Endothelial cell of umbilical vein (primary cell): Measurements from ENCODE around the gene UBASH3A. TPM values are rescaled to one million over a fixed set of nuclear protein-coding genes. Genes with fewer than 3 reads are reported as not detected.

Source experiments
- BruUV-seq: library from RNA; stranded (reverse); fragments of 400-500 nt; replicated peaks from 2 replicates; lab custom pipeline; 2021; lab: Mats Ljungman, UMichigan
- CTCF ChIA-PET: fragments of 300-600, 350-600 bp; sonication (Branson Sonifier 250); formaldehyde crosslinking; loops from one replicate; lab custom pipeline; 2021; ENCODE audit warnings: antibody characterized with exemption, inconsistent platforms; lab: Charles Lee
- POLR2A ChIA-PET: fragments of 300-600, 350-600 bp; sonication (Branson Sonifier 250); formaldehyde crosslinking; loops from one replicate; lab custom pipeline; 2021; ENCODE audit warnings: antibody characterized with exemption, inconsistent platforms; lab: Charles Lee
- DNase-seq: peaks from one replicate; pipeline ENCODE4 v3.0.0-alpha.2; 2011; ENCODE audit warnings: low read depth, low spot score
- FAIRE-seq: peaks from 2 replicates; lab custom pipeline; 2011; peaks lifted over from hg19 to GRCh38; lab: Jason Lieb, UNC
- H2AFZ ChIP-seq: 2 replicates; pipeline ENCODE4 v1.6.0; 2012; ENCODE audit warnings: low read depth, low read length, control low read depth, inconsistent platforms
- H3K27ac ChIP-seq: 2 replicates; pipeline ENCODE4 v1.5.1; 2011; ENCODE audit warnings: low read depth, mild to moderate bottlenecking, control low read depth, low read length, moderate library complexity; ENCODE audit not compliant: insufficient read depth
- H3K27me3 ChIP-seq, 2 experiments: 2 replicates each; pipeline versions ENCODE4 v1.6.0 to v1.6.1; 2011; ENCODE audit warnings: low read length in 2 of 2, mixed read lengths in 1 of 2; ENCODE audit not compliant: control insufficient read depth in 2 of 2, insufficient read depth in 2 of 2
- H3K36me3 ChIP-seq, 2 experiments: 2 replicates in 1 of 2; 3 replicates in 1 of 2; pipeline ENCODE4 v1.5.1; 2011; ENCODE audit warnings: low read length in 2 of 2, mild to moderate bottlenecking in 1 of 2, moderate library complexity in 1 of 2; ENCODE audit not compliant: control insufficient read depth in 2 of 2, insufficient read depth in 2 of 2; ENCODE audit errors: extremely low read depth in 1 of 2
- H3K4me1 ChIP-seq: 3 replicates; pipeline ENCODE4 v1.5.1; 2011; ENCODE audit warnings: mild to moderate bottlenecking, low read length; ENCODE audit not compliant: control insufficient read depth, insufficient read depth; ENCODE audit errors: extremely low read depth
- H3K4me2 ChIP-seq: 2 replicates; pipeline ENCODE4 v1.6.1; 2011; ENCODE audit warnings: low read length, control low read depth, mixed read lengths; ENCODE audit not compliant: insufficient read depth
- H3K4me3 ChIP-seq, 3 experiments: fragments of 200-600 bp in 1 of 3; sonication (generic), shearing (Covaris generic) in 1 of 3; replicated peaks in 1 of 3; 2 replicates each; pipeline ENCODE4 v1.5.1; 2011 to 2016; ENCODE audit warnings: control low read depth in 3 of 3, low read length in 3 of 3, mild to moderate bottlenecking in 2 of 3, inconsistent platforms in 1 of 3, low read depth in 1 of 3, moderate library complexity in 1 of 3; ENCODE audit not compliant: insufficient read depth in 1 of 3
- H3K79me2 ChIP-seq: 2 replicates; pipeline ENCODE4 v1.6.0; 2012; ENCODE audit warnings: low read length, inconsistent platforms; ENCODE audit not compliant: control insufficient read depth, insufficient read depth
- H3K9ac ChIP-seq: replicated peaks from 2 replicates; pipeline ENCODE3; 2011; ENCODE audit warnings: low read length, control low read depth; ENCODE audit not compliant: insufficient read depth; ENCODE audit errors: extremely low read depth
- H3K9me1 ChIP-seq: replicated peaks from 3 replicates; pipeline ENCODE4 v1.6.0; 2011; ENCODE audit warnings: mild to moderate bottlenecking, low read length; ENCODE audit not compliant: control insufficient read depth, insufficient read depth; ENCODE audit errors: extremely low read depth
- H3K9me3 ChIP-seq: replicated peaks from 2 replicates; pipeline ENCODE4 v1.5.1; 2012; ENCODE audit warnings: low read length, inconsistent platforms; ENCODE audit not compliant: control insufficient read depth, insufficient read depth
- H4K20me1 ChIP-seq: replicated peaks from 2 replicates; pipeline ENCODE3; 2011; ENCODE audit warnings: mild to moderate bottlenecking, low read length; ENCODE audit not compliant: control insufficient read depth, insufficient read depth; ENCODE audit errors: extremely low read depth
- CTCF ChIP-seq, 2 donors: IDR thresholded peaks; 1 replicate in 1 of 2; 2 replicates in 1 of 2; pipeline ENCODE4 v1.5.1; 2011; ENCODE audit warnings: low read length in 2 of 2, mild to moderate bottlenecking in 2 of 2, moderate library complexity in 2 of 2, control low read depth in 1 of 2, inconsistent platforms in 1 of 2, low read depth in 1 of 2; ENCODE audit not compliant: insufficient read depth in 1 of 2; ENCODE audit errors: extremely low read depth in 1 of 2
- EZH2 ChIP-seq: IDR thresholded peaks from 2 replicates; pipeline ENCODE4 v1.6.1; 2012; ENCODE audit warnings: borderline replicate concordance, low read depth, mild to moderate bottlenecking, moderate library complexity, low read length, inconsistent platforms; ENCODE audit not compliant: severe bottlenecking
- FOS ChIP-seq: IDR thresholded peaks from 2 replicates; pipeline ENCODE4 v1.6.1; 2011; ENCODE audit warnings: mild to moderate bottlenecking, low read length, moderate library complexity, borderline replicate concordance; ENCODE audit not compliant: insufficient read depth
- GATA2 ChIP-seq: IDR thresholded peaks from 2 replicates; pipeline ENCODE4 v1.7.0; 2011; ENCODE audit warnings: low read depth, mild to moderate bottlenecking, moderate library complexity, mixed read lengths, low read length; ENCODE audit not compliant: insufficient read length, insufficient read depth
- JUN ChIP-seq: IDR thresholded peaks from 2 replicates; pipeline ENCODE4 v1.6.1; 2011; ENCODE audit warnings: borderline replicate concordance, low read depth; ENCODE audit not compliant: insufficient read length, insufficient read depth
- MAX ChIP-seq: IDR thresholded peaks from 2 replicates; pipeline ENCODE4 v1.6.1; 2011; ENCODE audit not compliant: insufficient read depth, insufficient read length
- MYC ChIP-seq: IDR thresholded peaks from one replicate; pipeline ENCODE4 v1.6.1; 2011; ENCODE audit warnings: mild to moderate bottlenecking, low read depth, low read length
- POLR2A ChIP-seq: IDR thresholded peaks from 2 replicates; pipeline ENCODE4 v1.6.1; 2012; ENCODE audit warnings: low read depth, mild to moderate bottlenecking, control low read depth, low read length
- POLR2AphosphoS5 ChIP-seq: IDR thresholded peaks from 2 replicates; pipeline ENCODE4 v1.6.1; 2012; ENCODE audit warnings: low read depth, mild to moderate bottlenecking, control low read depth, low read length, moderate library complexity; ENCODE audit not compliant: insufficient read depth
- dilution Hi-C: fragments of 300-500 bp; cut with MboI; formaldehyde crosslinking; loops from one replicate; pipeline ENCODE4 v1.15.0; 2019; ENCODE audit warnings: low sequenced_read_pairs; ENCODE audit not compliant: extremely low pct_ligation_motif_present
- intact Hi-C: fragments of 100-400 bp; cut with micrococcal nuclease; formaldehyde crosslinking; loops from one replicate; pipeline ENCODE4 v1.10.0; 2022
- polyA plus RNA-seq, 4 experiments: library from polyadenylated mRNA; depleted of rRNA in 3 of 4; stranded (reverse) in 3 of 4; unstranded in 1 of 4; fragments of >200 nt; gene quantifications; 2 replicates each; pipeline versions ENCODE4 v1.2.1 to v1.2.3, GENCODE V29; 2011 to 2012; ENCODE audit warnings: missing spikeins in 1 of 4
- total RNA-seq: library from RNA; stranded (reverse); gene quantifications from 2 replicates; pipeline ENCODE4 v1.2.3, GENCODE V29; 2021

The UBASH3A gene
- total and polyA plus RNA-seq, 2 donors (not counting 3 experiments of a cell fraction or from before 2014, with no cell fraction given) = not detected

DNA sequence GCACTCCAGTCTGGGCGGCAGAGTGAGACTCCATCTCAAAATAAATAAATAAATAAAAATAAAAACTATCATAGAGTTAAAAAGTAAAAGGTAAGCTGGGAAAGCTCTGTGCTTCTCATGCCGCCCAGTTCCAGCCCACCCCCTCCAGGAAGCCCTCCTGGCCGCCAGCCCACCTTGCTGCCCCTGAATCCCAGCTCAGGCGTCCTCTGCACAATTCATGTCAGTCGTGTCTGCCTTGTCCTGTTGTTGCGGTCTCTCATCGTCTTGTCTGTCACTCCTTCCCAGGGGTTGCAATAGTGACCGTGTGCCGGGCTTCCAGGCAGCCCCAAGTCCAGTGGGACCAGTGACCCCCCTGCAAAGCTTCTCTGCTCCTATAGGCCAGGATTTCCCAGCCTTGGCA lies 48.2 kb downstream of the UBASH3A start:
- FAIRE-seq (no peak), DNase-seq (no peak)
- ChIA-PET POLR2A (no interaction called here), CTCF (interaction anchor here (0.7 kb wide), 1 partner anchor 142 kb away, joined by 3 read pairs; no protein-coding TSS in a partner anchor)
- Histone ChIP-seq H3K4me1 (no peaks in the 10 kb centered on the region), H3K27ac (no peak overlapping the region), H3K4me3 (no peak overlapping the region), H3K27me3 (peaks cover 2% of the 10 kb centered on the region in 2 experiments), H2AFZ (no peak overlapping the region), H3K79me2 (no peaks in the 10 kb centered on the region), H3K36me3 (no peaks in the 10 kb centered on the region), H3K9me1 (no peaks in the 10 kb centered on the region), H4K20me1 (no peaks in the 10 kb centered on the region), H3K4me2 (no peak overlapping the region), H3K9ac (no peak overlapping the region), H3K9me3 (no peaks in the 10 kb centered on the region)
- no peak for TF ChIP-seq POLR2AphosphoS5
- no peak for TF ChIP-seq POLR2A
- no peak for TF ChIP-seq GATA2
- TF ChIP-seq MYC = no peak
- TF ChIP-seq CTCF (IDR thresholded peaks at IDR 0.05; ENCODE audit: extremely low read depth in 1 of 2, insufficient read depth in 1 of 2, low read depth in 1 of 2, low read length in 2 of 2) = no peak
- TF ChIP-seq JUN = no peak
- no peak for TF ChIP-seq MAX
- no peak for TF ChIP-seq EZH2
- TF ChIP-seq FOS = no peak
- intact Hi-C loops = loop anchor here (2.0 kb wide), 1 partner anchor 143 kb away; no protein-coding TSS in a partner anchor
- no TSS peak for BruUV-seq
- dilution Hi-C loops = no loop called here
